IMR-90 (cell line): ENCODE measurements around the gene CALML3. TPM values are rescaled to one million over a fixed set of nuclear protein-coding genes. Genes with fewer than 3 reads are reported as not detected.

ENCODE experiments used
- ATAC-seq: fragments of 200-7000 bp; cut with Tn5 transposase; 2 replicates; pipeline ENCODE4 v1.9.1; 2020; ENCODE audit warnings: low read depth, mild to moderate bottlenecking, moderate library complexity
- BruUV-seq: library from RNA; stranded (reverse); fragments of 400-500 nt; replicated peaks from 2 replicates; lab custom pipeline; 2021; lab: Mats Ljungman, UMichigan
- CTCF ChIA-PET: fragments of 300-600 bp; formaldehyde crosslinking; extraction: SDS; loops from one replicate; lab custom pipeline; 2021; ENCODE audit warnings: antibody characterized with exemption; lab: Yijun Ruan, JAX
- POLR2A ChIA-PET: fragments of 300-600 bp; sonication (Branson Sonifier 250); formaldehyde crosslinking; loops from one replicate; lab custom pipeline; 2022; ENCODE audit warnings: antibody characterized with exemption; ENCODE audit not compliant: unreplicated experiment; lab: Charles Lee
- DNase-seq: peaks from one replicate; pipeline ENCODE4 v3.0.0; 2013
- H2AFZ ChIP-seq: replicated peaks from 2 replicates; pipeline ENCODE3; 2013; ENCODE audit warnings: low read length, mild to moderate bottlenecking; ENCODE audit not compliant: poor library complexity
- H2AK5ac ChIP-seq: 2 replicates; pipeline ENCODE4 v1.6.1; 2013; ENCODE audit warnings: low read depth, low read length, inconsistent platforms
- H2AK9ac ChIP-seq: replicated peaks from 2 replicates; pipeline ENCODE3; 2013; ENCODE audit warnings: mild to moderate bottlenecking, low read depth, low read length, moderate library complexity; ENCODE audit not compliant: poor library complexity
- H2BK120ac ChIP-seq: 2 replicates; pipeline ENCODE4 v1.6.1; 2013; ENCODE audit warnings: low read depth, low read length, inconsistent platforms
- H2BK15ac ChIP-seq: 3 replicates; pipeline ENCODE4 v1.6.1; 2013; ENCODE audit warnings: low read depth, low read length, inconsistent platforms
- H2BK20ac ChIP-seq: 2 replicates; pipeline ENCODE4 v1.6.1; 2013; ENCODE audit warnings: low read depth, mild to moderate bottlenecking, inconsistent platforms, low read length, moderate library complexity
- H2BK5ac ChIP-seq: 2 replicates; pipeline ENCODE4 v1.6.1; 2013; ENCODE audit warnings: mild to moderate bottlenecking, low read depth, low read length, inconsistent platforms; ENCODE audit not compliant: poor library complexity, severe bottlenecking
- H3K14ac ChIP-seq: replicated peaks from 2 replicates; pipeline ENCODE4 v1.6.1; 2013; ENCODE audit warnings: low read depth, low read length, inconsistent platforms
- H3K18ac ChIP-seq: 2 replicates; pipeline ENCODE4 v1.6.1; 2013; ENCODE audit warnings: low read depth, low read length, control low read depth
- H3K23ac ChIP-seq: 2 replicates; pipeline ENCODE4 v1.6.1; 2013; ENCODE audit warnings: low read depth, low read length, inconsistent platforms
- H3K27ac ChIP-seq: 2 replicates; pipeline ENCODE4 v1.5.1; 2013; ENCODE audit warnings: mild to moderate bottlenecking, control low read depth, low read length; ENCODE audit not compliant: insufficient read depth
- H3K27me3 ChIP-seq: 2 replicates; pipeline ENCODE4 v1.6.1; 2013; ENCODE audit warnings: low read length; ENCODE audit not compliant: control insufficient read depth, insufficient read depth
- H3K36me3 ChIP-seq: 2 replicates; pipeline ENCODE4 v1.6.1; 2013; ENCODE audit warnings: low read length, mixed read lengths; ENCODE audit not compliant: control insufficient read depth, insufficient read depth
- H3K4ac ChIP-seq: 2 replicates; pipeline ENCODE4 v1.6.1; 2013; ENCODE audit warnings: low read depth, low read length, inconsistent platforms
- H3K4me1 ChIP-seq: 2 replicates; pipeline ENCODE4 v1.6.1; 2013; ENCODE audit warnings: low read length, mixed read lengths; ENCODE audit not compliant: control insufficient read depth, insufficient read depth
- H3K4me2 ChIP-seq: 2 replicates; pipeline ENCODE4 v1.6.1; 2013; ENCODE audit warnings: low read depth, mild to moderate bottlenecking, control low read depth, low read length, moderate library complexity
- H3K4me3 ChIP-seq: 2 replicates; pipeline ENCODE4 v1.5.1; 2013; ENCODE audit warnings: low read depth, mild to moderate bottlenecking, control low read depth, low read length, moderate library complexity; ENCODE audit not compliant: insufficient read depth
- H3K56ac ChIP-seq: 2 replicates; pipeline ENCODE4 v1.6.1; 2013; ENCODE audit warnings: low read length, inconsistent platforms; ENCODE audit not compliant: insufficient read depth; ENCODE audit errors: extremely low read depth
- H3K79me1 ChIP-seq, 2 experiments: 2 replicates each; pipeline ENCODE4 v1.6.1; 2013; ENCODE audit warnings: low read length in 2 of 2, inconsistent platforms in 1 of 2, low read depth in 1 of 2
- H3K9ac ChIP-seq: 2 replicates; pipeline ENCODE4 v1.6.1; 2013; ENCODE audit warnings: low read depth, low read length, control low read depth
- H3K9me1 ChIP-seq: 2 replicates; pipeline ENCODE4 v1.6.1; 2013; ENCODE audit warnings: low read length, inconsistent platforms; ENCODE audit not compliant: insufficient read depth
- H3K9me3 ChIP-seq: 2 replicates; pipeline ENCODE4 v1.6.1; 2013; ENCODE audit warnings: low read length; ENCODE audit not compliant: control insufficient read depth, insufficient read depth
- H4K20me1 ChIP-seq: 2 replicates; pipeline ENCODE4 v1.6.1; 2013; ENCODE audit warnings: low read length, inconsistent platforms; ENCODE audit not compliant: insufficient read depth
- H4K5ac ChIP-seq: 2 replicates; pipeline ENCODE4 v1.6.1; 2013; ENCODE audit warnings: mild to moderate bottlenecking, low read depth, low read length, control low read depth
- H4K8ac ChIP-seq, 2 experiments: 2 replicates each; pipeline ENCODE4 v1.6.1; 2013; ENCODE audit warnings: low read depth in 2 of 2, low read length in 2 of 2, control low read depth in 1 of 2, inconsistent platforms in 1 of 2
- H4K91ac ChIP-seq: 2 replicates; pipeline ENCODE4 v1.6.1; 2013; ENCODE audit warnings: low read depth, low read length, inconsistent platforms; ENCODE audit not compliant: insufficient read depth
- BHLHE40 ChIP-seq: fragments of 150-350 bp; IDR thresholded peaks from 2 replicates; pipeline ENCODE4 v1.6.1; 2016; ENCODE audit warnings: mild to moderate bottlenecking, low read depth, low read length
- CEBPB ChIP-seq: IDR thresholded peaks from 2 replicates; pipeline ENCODE4 v1.6.1; 2012; ENCODE audit warnings: low read depth, low read length, improper control_type of control experiment
- CHD1 ChIP-seq: IDR thresholded peaks from 2 replicates; pipeline ENCODE4 v1.6.1; 2012; ENCODE audit warnings: low read depth, low read length, improper control_type of control experiment
- CTCF ChIP-seq: conservative IDR thresholded peaks from 2 replicates; pipeline ENCODE4 v1.5.1; 2012; ENCODE audit warnings: mild to moderate bottlenecking, low read depth, low read length, improper control_type of control experiment
- ELK1 ChIP-seq: fragments of 150-350 bp; IDR thresholded peaks from 2 replicates; pipeline ENCODE4 v1.6.1; 2016; ENCODE audit warnings: low read depth, mild to moderate bottlenecking, low read length, moderate library complexity, borderline replicate concordance
- FOS ChIP-seq: fragments of 150-350 bp; IDR thresholded peaks from 2 replicates; pipeline ENCODE4 v1.6.1; 2016; ENCODE audit warnings: low read depth, low read length
- MAFK ChIP-seq: IDR thresholded peaks from 2 replicates; pipeline ENCODE4 v1.6.1; 2012; ENCODE audit warnings: low read depth, low read length, improper control_type of control experiment
- MAZ ChIP-seq: IDR thresholded peaks from 2 replicates; pipeline ENCODE4 v1.6.1; 2012; ENCODE audit warnings: low read depth, mild to moderate bottlenecking, low read length, improper control_type of control experiment, moderate library complexity, borderline replicate concordance
- MXI1 ChIP-seq: IDR thresholded peaks from 2 replicates; pipeline ENCODE4 v1.6.1; 2012; ENCODE audit warnings: low read depth, mild to moderate bottlenecking, low read length, moderate library complexity, borderline replicate concordance
- NFE2L2 ChIP-seq: fragments of 150-350 bp; IDR thresholded peaks from 2 replicates; pipeline ENCODE4 v1.6.1; 2016; ENCODE audit warnings: low read depth, mild to moderate bottlenecking, low read length
- POLR2A ChIP-seq: IDR thresholded peaks from 2 replicates; pipeline ENCODE4 v1.6.1; 2012; ENCODE audit warnings: mild to moderate bottlenecking, low read depth, low read length
- RAD21 ChIP-seq: IDR thresholded peaks from 2 replicates; pipeline ENCODE4 v1.6.1; 2012; ENCODE audit warnings: low read length, improper control_type of control experiment
- RCOR1 ChIP-seq: IDR thresholded peaks from 2 replicates; pipeline ENCODE4 v1.6.1; 2012; ENCODE audit warnings: mild to moderate bottlenecking, low read length, improper control_type of control experiment; ENCODE audit not compliant: insufficient replicate concordance
- RFX5 ChIP-seq: IDR thresholded peaks from 2 replicates; pipeline ENCODE4 v1.8.0; 2012; ENCODE audit warnings: low read depth, mild to moderate bottlenecking, low read length, moderate library complexity
- SMC3 ChIP-seq: fragments of 150-350 bp; IDR thresholded peaks from 2 replicates; pipeline ENCODE4 v1.6.1; 2016; ENCODE audit warnings: low read depth, mild to moderate bottlenecking, antibody characterized with exemption, low read length, moderate library complexity
- USF2 ChIP-seq: fragments of 150-350 bp; IDR thresholded peaks from 2 replicates; pipeline ENCODE4 v1.6.1; 2017; ENCODE audit warnings: mild to moderate bottlenecking, antibody characterized with exemption, low read length, low read depth
- WGBS, 2 experiments: methylation state at CpG; one replicate each; pipeline versions ENCODE4 v1.1.5 to v1.1.7; 2013; ENCODE audit warnings: missing lambda C conversion rate in 2 of 2; ENCODE audit not compliant: insufficient read length in 1 of 2; ENCODE audit errors: extremely low coverage in 2 of 2; 5-methylcytosine and 5-hydroxymethylcytosine counted together
- dilution Hi-C: fragments of 300-500 bp; cut with HindIII; formaldehyde crosslinking; loops from one replicate; pipeline ENCODE4 v1.14.3; 2018; ENCODE audit warnings: low sequenced_read_pairs; ENCODE audit not compliant: unreplicated experiment
- in situ Hi-C: fragments of 300-500 bp; cut with MboI; formaldehyde crosslinking; loops from 3 replicates; pipeline ENCODE4 v1.14.3; 2019; ENCODE audit warnings: low sequenced_read_pairs, inconsistent platforms, mixed read lengths
- intact Hi-C: fragments of 100-400 bp; cut with micrococcal nuclease; formaldehyde crosslinking; loops from 2 replicates; pipeline ENCODE4 v1.10.0; 2022
- polyA plus RNA-seq, 3 experiments: library from polyadenylated mRNA; depleted of rRNA; stranded (reverse); fragments of >200 nt; gene quantifications; 2 replicates each; pipeline ENCODE4 v1.2.3, GENCODE V29; 2012; ENCODE audit warnings: low replicate concordance in 1 of 3
- total RNA-seq: library from RNA; depleted of rRNA; stranded (reverse); fragments of >200 nt; gene quantifications from 2 replicates; pipeline ENCODE4 v1.2.3, GENCODE V29; 2012

Gene CALML3
- total and polyA plus RNA-seq, 2 of the 4 experiments (the other 2 are of a cell fraction), result not detected

- DNase-seq, result no peak
- in situ Hi-C loops (no loop called here), dilution Hi-C loops (no loop called here), intact Hi-C loops (no loop called here)
- no peak overlapping the region for H2AK5ac ChIP-seq
- H4K8ac ChIP-seq, result no peak overlapping the region
- H4K20me1 ChIP-seq, result no peaks in the 10 kb centered on the region
- H3K27ac ChIP-seq, result no peak overlapping the region
- H3K56ac ChIP-seq, result no peak overlapping the region
- no CpG with 5 or more reads among the region's 6 CpGs for WGBS, 2 experiments
- H3K9me3 ChIP-seq, result no peaks in the 10 kb centered on the region
- no TSS peak for BruUV-seq
- H2BK120ac ChIP-seq, result no peak overlapping the region
- H3K4me3 ChIP-seq, result no peak overlapping the region
- H3K9ac ChIP-seq, result no peak overlapping the region
- TF ChIP-seq MAZ, result no peak
- no peak for TF ChIP-seq RCOR1
- no peak for TF ChIP-seq POLR2A
- TF ChIP-seq MAFK, result no peak
- TF ChIP-seq RAD21, result no peak
- no peak for TF ChIP-seq SMC3
- no peak for TF ChIP-seq MXI1
- no peak for TF ChIP-seq FOS
- TF ChIP-seq NFE2L2, result no peak
- TF ChIP-seq CHD1, result no peak
- no peak for TF ChIP-seq BHLHE40
- no peak for TF ChIP-seq CEBPB
- no peak for TF ChIP-seq RFX5
- no peak for TF ChIP-seq USF2
- TF ChIP-seq ELK1, result no peak
- TF ChIP-seq CTCF, result no peak
- ATAC-seq, result no peak; the same call in 1 of the 2 replicates
- no peaks in the 10 kb centered on the region for H3K36me3 ChIP-seq
- H2BK15ac ChIP-seq, result no peak overlapping the region
- H3K14ac ChIP-seq, result no peak overlapping the region
- H4K5ac ChIP-seq, result no peak overlapping the region
- peak overlapping the region; percentile 29 for H2AFZ ChIP-seq
- H3K27me3 ChIP-seq, result no peaks in the 10 kb centered on the region
- H2BK5ac ChIP-seq, result no peak overlapping the region
- ChIA-PET CTCF (no interaction called here), POLR2A (no interaction called here)
- H3K4me2 ChIP-seq, result no peak overlapping the region
- no peak overlapping the region for H3K18ac ChIP-seq
- H3K79me1 ChIP-seq, result no peaks in the 10 kb centered on the region
- peak overlapping the region; percentile 62 for H2AK9ac ChIP-seq
- no peak overlapping the region for H3K23ac ChIP-seq
- H3K4me1 ChIP-seq, result peaks cover 4% of the 10 kb centered on the region; the same call in 1 of the 2 replicates
- H4K91ac ChIP-seq, result no peak overlapping the region
- H3K4ac ChIP-seq, result no peak overlapping the region
- H3K9me1 ChIP-seq, result 0 out of 2 replicates have a peak, but pooled peaks cover 3% of the 10 kb centered on the region
- no peak overlapping the region for H2BK20ac ChIP-seq
Measured at GRCh38 chr10:5532618-5533097, 7.9 kb downstream of the CALML3 start.
